Fibroblast of lung (primary cell): ENCODE data around the gene GRB10.

ENCODE experiments used
- CTCF ChIP-seq, 2 donors: IDR thresholded peaks in 1 of 2; conservative IDR thresholded peaks in 1 of 2; 1 replicate in 1 of 2; 2 replicates in 1 of 2; pipeline ENCODE4 v1.5.1; 2011 to 2012; ENCODE audit warnings: low read length in 2 of 2, control low read depth in 1 of 2, inconsistent platforms in 1 of 2, low read depth in 1 of 2, mild to moderate bottlenecking in 1 of 2
- EZH2 ChIP-seq: IDR thresholded peaks from 2 replicates; pipeline ENCODE4 v1.5.1; 2012; ENCODE audit warnings: low read length, control low read depth, mild to moderate bottlenecking; ENCODE audit errors: missing control alignments

- no peak for TF ChIP-seq CTCF (conservative IDR thresholded peaks at IDR 0.05 in 1 of 2, IDR thresholded peaks at IDR 0.05 in 1 of 2; ENCODE audit: low read depth in 1 of 2, low read length in 2 of 2)
- no peak for TF ChIP-seq EZH2
These were observed 175.1 kb downstream of the GRB10 start for GRCh38 chr7:50607524-50608125.
